ENCODE results near the gene PLA2G1B. TPM values are rescaled to one million over a fixed set of nuclear protein-coding genes. Genes with fewer than 3 reads are reported as not detected.
A peak's percentile ranks its signal among the peaks of the same experiment; 100 is the strongest.

PLA2G1B gene
- total RNA-seq, 1 donor from 2014 or later = not detected

- intact Hi-C loops (cut with micrococcal nuclease) = no loop called here
- Mint-ChIP-seq H3K36me3 (ENCODE audit: low read depth) (no peaks in the 10 kb centered on the region), H3K4me1 (peaks cover 7% of the 10 kb centered on the region), H3K27me3 (peaks cover 10% of the 10 kb centered on the region), H3K4me3 (no peak overlapping the region), H3K9me3 (no peaks in the 10 kb centered on the region), H3K27ac (no peak overlapping the region)
- CTCF ChIA-PET = no interaction called here
- DNase-seq (no peak), ATAC-seq (ENCODE audit: low read depth) (no peak)
- TF ChIP-seq, protein P1, sequence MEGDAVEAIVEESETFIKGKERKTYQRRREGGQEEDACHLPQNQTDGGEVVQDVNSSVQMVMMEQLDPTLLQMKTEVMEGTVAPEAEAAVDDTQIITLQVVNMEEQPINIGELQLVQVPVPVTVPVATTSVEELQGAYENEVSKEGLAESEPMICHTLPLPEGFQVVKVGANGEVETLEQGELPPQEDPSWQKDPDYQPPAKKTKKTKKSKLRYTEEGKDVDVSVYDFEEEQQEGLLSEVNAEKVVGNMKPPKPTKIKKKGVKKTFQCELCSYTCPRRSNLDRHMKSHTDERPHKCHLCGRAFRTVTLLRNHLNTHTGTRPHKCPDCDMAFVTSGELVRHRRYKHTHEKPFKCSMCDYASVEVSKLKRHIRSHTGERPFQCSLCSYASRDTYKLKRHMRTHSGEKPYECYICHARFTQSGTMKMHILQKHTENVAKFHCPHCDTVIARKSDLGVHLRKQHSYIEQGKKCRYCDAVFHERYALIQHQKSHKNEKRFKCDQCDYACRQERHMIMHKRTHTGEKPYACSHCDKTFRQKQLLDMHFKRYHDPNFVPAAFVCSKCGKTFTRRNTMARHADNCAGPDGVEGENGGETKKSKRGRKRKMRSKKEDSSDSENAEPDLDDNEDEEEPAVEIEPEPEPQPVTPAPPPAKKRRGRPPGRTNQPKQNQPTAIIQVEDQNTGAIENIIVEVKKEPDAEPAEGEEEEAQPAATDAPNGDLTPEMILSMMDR (IDR thresholded peaks at IDR 0.05) = no peak
- POLR2A ChIA-PET = interaction anchor here (0.8 kb wide), 1 partner anchor 1750 kb away, joined by 3 read pairs; the partner anchor contains the start of gene MLXIP
Measured at GRCh38 chr12:120328228-120328627, 649 bp upstream of the PLA2G1B start.

GRCh38 chr12:120324841-120325417 is 2.6 kb downstream of the PLA2G1B start:
- H3K4me3 Mint-ChIP-seq = peak overlapping the region; percentile 83
- H3K9me3 Mint-ChIP-seq = no peaks in the 10 kb centered on the region
- peaks cover 7% of the 10 kb centered on the region for H3K4me1 Mint-ChIP-seq
- H3K27me3 Mint-ChIP-seq = peaks cover 9% of the 10 kb centered on the region
- POLR2A ChIA-PET = no interaction called here
- CTCF ChIA-PET = interaction anchor here (1.3 kb wide), 1 partner anchor 97 kb away, joined by 4 read pairs; no protein-coding TSS in a partner anchor
- ATAC-seq (ENCODE audit: low read depth) (no peak), DNase-seq (no peak)
- TF ChIP-seq, protein P1 (IDR thresholded peaks at IDR 0.05) = no peak
- H3K27ac Mint-ChIP-seq = no peak overlapping the region
- intact Hi-C loops (cut with micrococcal nuclease) = loop anchor here (1.0 to 2.0 kb wide), 4 partner anchors 97 to 171 kb away; partner anchors contain the start of gene DYNLL1
- H3K36me3 Mint-ChIP-seq (ENCODE audit: low read depth) = no peaks in the 10 kb centered on the region

GRCh38 chr12:120323772-120324171 is 3.8 kb downstream of the PLA2G1B start:
- CTCF ChIA-PET = interaction anchor here (0.6 kb wide), 1 partner anchor 97 kb away, joined by 3 read pairs; no protein-coding TSS in a partner anchor
- peaks cover 9% of the 10 kb centered on the region for H3K27me3 Mint-ChIP-seq
- H3K36me3 Mint-ChIP-seq (ENCODE audit: low read depth) = no peaks in the 10 kb centered on the region
- H3K27ac Mint-ChIP-seq = no peak overlapping the region
- no peak overlapping the region for H3K4me3 Mint-ChIP-seq
- POLR2A ChIA-PET = no interaction called here
- DNase-seq (no peak), ATAC-seq (ENCODE audit: low read depth) (no peak)
- peaks cover 7% of the 10 kb centered on the region for H3K4me1 Mint-ChIP-seq
- intact Hi-C loops (cut with micrococcal nuclease) = loop anchor here (2.0 kb wide), 1 partner anchor 107 kb away; no protein-coding TSS in a partner anchor
- TF ChIP-seq, protein P1 (IDR thresholded peaks at IDR 0.05) = no peak
- H3K9me3 Mint-ChIP-seq = no peaks in the 10 kb centered on the region

DNA sequence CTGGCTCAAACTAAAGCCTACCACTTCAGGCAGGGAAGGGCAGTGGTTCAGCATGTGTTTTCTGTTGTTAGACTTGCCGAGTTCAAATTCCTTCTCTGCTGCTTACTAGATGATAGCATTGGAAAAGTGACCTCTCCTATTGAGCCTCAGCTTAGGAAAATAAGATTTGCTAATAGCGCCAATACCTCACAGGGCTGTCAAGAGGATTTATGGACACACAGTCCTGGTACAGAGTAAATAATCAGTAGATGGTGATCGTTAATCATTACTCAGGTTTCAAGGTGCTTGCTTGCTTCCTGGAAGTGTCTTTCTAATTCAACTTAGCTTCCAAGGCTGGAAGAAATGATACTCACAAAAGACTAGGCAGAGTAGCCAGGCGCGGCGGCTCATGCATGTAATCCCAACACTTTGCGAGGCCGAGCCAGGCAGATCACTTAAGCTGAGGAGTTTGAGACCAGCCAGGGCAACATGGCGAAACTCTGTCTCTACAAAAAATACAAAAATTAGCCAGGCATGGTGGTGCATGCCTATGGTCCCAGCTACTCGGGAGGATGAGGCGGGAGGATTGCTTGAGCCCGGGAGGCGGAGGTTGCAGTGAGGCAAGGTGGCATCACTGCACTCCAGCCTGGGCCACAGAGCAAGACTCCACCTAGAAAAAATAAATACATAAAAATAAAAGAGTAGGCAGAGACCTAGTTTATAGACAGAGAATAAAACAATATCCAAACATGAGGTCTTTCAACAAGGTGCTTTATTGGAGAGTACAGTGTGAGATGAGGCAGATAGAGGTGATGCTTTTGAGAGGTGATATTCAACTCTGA is 6.0 kb downstream of the PLA2G1B start:
- peaks cover 3% of the 10 kb centered on the region for H3K9me3 Mint-ChIP-seq
- intact Hi-C loops (cut with micrococcal nuclease) = no loop called here
- no peak overlapping the region for H3K27ac Mint-ChIP-seq
- CTCF ChIA-PET = no interaction called here
- DNase-seq = no peak
- peaks cover 19% of the 10 kb centered on the region for H3K4me1 Mint-ChIP-seq
- no peaks in the 10 kb centered on the region for H3K36me3 Mint-ChIP-seq (ENCODE audit: low read depth)
- ATAC-seq (ENCODE audit: low read depth) = no peak
- no peak overlapping the region for H3K4me3 Mint-ChIP-seq
- TF ChIP-seq, protein P1 (IDR thresholded peaks at IDR 0.05) = no peak
- peaks cover 5% of the 10 kb centered on the region for H3K27me3 Mint-ChIP-seq
- POLR2A ChIA-PET = interaction anchor here (0.6 to 0.8 kb wide), 2 partner anchors 30 to 33 kb away, joined by 3 to 5 read pairs; partner anchors contain the start of gene RNU4-2
